Glomerular visceral epithelial cell (primary cell): ENCODE data around the gene RNF220.
"Not testable (repeated sequence)": the region's sequence is repeated elsewhere in the genome, so short reads cannot be mapped to it uniquely, and the experiment has no call there.

Experiments used
- DNase-seq: peaks from one replicate; pipeline ENCODE4 v3.0.0-alpha.2; 2016; ENCODE audit errors: extremely low spot score

Gene RNF220

GRCh38 chr1:44496541-44497171, 91.6 kb downstream of the RNF220 start:
- no peak for DNase-seq

GRCh38 chr1:44497422-44498170, 92.5 kb downstream of the RNF220 start:
- DNase-seq: no peak

GRCh38 chr1:44499306-44499705, 94.3 kb downstream of the RNF220 start:
- DNase-seq: no peak

GRCh38 chr1:44500181-44501046, 95.4 kb downstream of the RNF220 start:
- DNase-seq: peak; percentile 10

GRCh38 chr1:44501047-44501890, 96.2 kb downstream of the RNF220 start:
- no peak for DNase-seq

GRCh38 chr1:44502823-44503222, 97.8 kb downstream of the RNF220 start:
- DNase-seq: not testable (repeated sequence)

GRCh38 chr1:44503625-44504024, 98.6 kb downstream of the RNF220 start:
- no peak for DNase-seq

GRCh38 chr1:44505210-44505993, 100.3 kb downstream of the RNF220 start:
- no peak for DNase-seq

GRCh38 chr1:44507490-44508396, 102.7 kb downstream of the RNF220 start:
- DNase-seq: no peak

GRCh38 chr1:44508397-44508745, 103.3 kb downstream of the RNF220 start:
- DNase-seq: no peak

- DNase-seq: no peak
These were observed 106.3 kb downstream of the RNF220 start for GRCh38 chr1:44511363-44511762.

GRCh38 chr1:44511769-44512168, 106.7 kb downstream of the RNF220 start:
- no peak for DNase-seq

- DNase-seq: no peak
These were observed 107.3 kb downstream of the RNF220 start for GRCh38 chr1:44512313-44512885.

GRCh38 chr1:44513111-44513510, 108.1 kb downstream of the RNF220 start:
- DNase-seq: no peak

- DNase-seq: no peak
These were observed 109.6 kb downstream of the RNF220 start for GRCh38 chr1:44514673-44515072.

GRCh38 chr1:44515416-44515815, 110.4 kb downstream of the RNF220 start:
- no peak for DNase-seq

- no peak for DNase-seq
These were observed 114.1 kb downstream of the RNF220 start for GRCh38 chr1:44519035-44519676.

- no peak for DNase-seq
These were observed 116.5 kb downstream of the RNF220 start for GRCh38 chr1:44521378-44522080.
